Measurements from ENCODE around the gene CROCC2. TPM values are rescaled to one million over a fixed set of nuclear protein-coding genes. Genes with fewer than 3 reads are reported as not detected.

The CROCC2 gene
- polyA plus RNA-seq, 2 of the 4 experiments (the other 2 are of a cell fraction) = not detected

- no peak for ATAC-seq
- H3K4me2 ChIP-seq = no peak overlapping the region
- no peak overlapping the region for H3K27ac ChIP-seq
- TF ChIP-seq CBX8 (IDR thresholded peaks at IDR 0.05) (no peak), RARB (CRISPR knock-in tag; IDR thresholded peaks at IDR 0.05) (no peak), TFCP2L1 (CRISPR knock-in tag; IDR thresholded peaks at IDR 0.05) (no peak), NPAS2 (CRISPR knock-in tag; IDR thresholded peaks at IDR 0.05; ENCODE audit: borderline replicate concordance) (no peak), EHMT2 (IDR thresholded peaks at IDR 0.05; ENCODE audit: low read depth) (no peak), ZFP36 (IDR thresholded peaks at IDR 0.05; ENCODE audit: borderline replicate concordance, partially characterized antibody) (no peak), POLR2AphosphoS2 (conservative IDR thresholded peaks at IDR 0.05; ENCODE audit: low read length) (no peak), EP300 (IDR thresholded peaks at IDR 0.05) (no peak), FOXS1 (CRISPR knock-in tag; IDR thresholded peaks at IDR 0.05) (no peak), PBX3 (IDR thresholded peaks at IDR 0.05) (no peak), RAD21 (conservative IDR thresholded peaks at IDR 0.05 in 1 of 2, IDR thresholded peaks at IDR 0.05 in 1 of 2) (no peak), SREBF2 (IDR thresholded peaks at IDR 0.05) (no peak), CEBPB (IDR thresholded peaks at IDR 0.05) (no peak), ZC3H11A (IDR thresholded peaks at IDR 0.05) (no peak), ESRRA (IDR thresholded peaks at IDR 0.05; ENCODE audit: borderline replicate concordance, low read length) (no peak)
- TF ChIP-seq, protein P1, sequence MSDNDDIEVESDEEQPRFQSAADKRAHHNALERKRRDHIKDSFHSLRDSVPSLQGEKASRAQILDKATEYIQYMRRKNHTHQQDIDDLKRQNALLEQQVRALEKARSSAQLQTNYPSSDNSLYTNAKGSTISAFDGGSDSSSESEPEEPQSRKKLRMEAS (IDR thresholded peaks at IDR 0.05) = no peak
- TF ChIP-seq, protein P2, sequence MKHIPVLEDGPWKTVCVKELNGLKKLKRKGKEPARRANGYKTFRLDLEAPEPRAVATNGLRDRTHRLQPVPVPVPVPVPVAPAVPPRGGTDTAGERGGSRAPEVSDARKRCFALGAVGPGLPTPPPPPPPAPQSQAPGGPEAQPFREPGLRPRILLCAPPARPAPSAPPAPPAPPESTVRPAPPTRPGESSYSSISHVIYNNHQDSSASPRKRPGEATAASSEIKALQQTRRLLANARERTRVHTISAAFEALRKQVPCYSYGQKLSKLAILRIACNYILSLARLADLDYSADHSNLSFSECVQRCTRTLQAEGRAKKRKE (CRISPR knock-in tag; IDR thresholded peaks at IDR 0.05; ENCODE audit: low read depth) = no peak
- DNase-seq (ENCODE audit: low read depth in 1 of 2, low spot score in 1 of 2) = no peak
- ChIA-PET CTCF (interaction anchor here (0.5 to 2.5 kb wide), 4 partner anchors 25 to 61 kb away, joined by 3 to 8 read pairs (median 4); no protein-coding TSS in a partner anchor), POLR2A (no interaction called here)
- H3K9me3 ChIP-seq = no peaks in the 10 kb centered on the region
- no peak overlapping the region for H3K4me3 ChIP-seq
- 0 out of 3 replicates have a peak, but pooled peaks cover 4% of the 10 kb centered on the region for H3K4me1 ChIP-seq
- WGBS (ENCODE audit: missing lambda C conversion rate) = 70% methylated on average over 8 of the region's 19 CpGs
- FAIRE-seq = no peak
Observed at GRCh38 chr2:240958366-240959213, 52.5 kb downstream of the CROCC2 start.

- Histone ChIP-seq H3K9me3 (no peaks in the 10 kb centered on the region), H3K27ac (no peak overlapping the region), H3K4me1 (0 out of 3 replicates have a peak, but pooled peaks cover 4% of the 10 kb centered on the region), H3K4me3 (no peak overlapping the region), H3K4me2 (no peak overlapping the region)
- DNase-seq (ENCODE audit: low read depth in 1 of 2, low spot score in 1 of 2) (no peak), ATAC-seq (no peak; a peak in 1 of 6 replicates), FAIRE-seq (no peak)
- 79% methylated on average over 8 of the region's 15 CpGs for WGBS (ENCODE audit: missing lambda C conversion rate)
- POLR2A ChIA-PET = no interaction called here
- TF ChIP-seq SREBF2 (IDR thresholded peaks at IDR 0.05) (no peak), ESRRA (IDR thresholded peaks at IDR 0.05; ENCODE audit: borderline replicate concordance, low read length) (no peak)
- TF ChIP-seq, protein P3, sequence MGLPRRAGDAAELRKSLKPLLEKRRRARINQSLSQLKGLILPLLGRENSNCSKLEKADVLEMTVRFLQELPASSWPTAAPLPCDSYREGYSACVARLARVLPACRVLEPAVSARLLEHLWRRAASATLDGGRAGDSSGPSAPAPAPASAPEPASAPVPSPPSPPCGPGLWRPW (IDR thresholded peaks at IDR 0.05) = no peak
- CTCF ChIA-PET = interaction anchor here (0.5 to 2.5 kb wide), 4 partner anchors 24 to 108 kb away, joined by 3 to 8 read pairs (median 3); no protein-coding TSS in a partner anchor
Observed at GRCh38 chr2:240959214-240959940, 53.2 kb downstream of the CROCC2 start.

GRCh38 chr2:240959941-240960308 lies 53.8 kb downstream of the CROCC2 start:
- POLR2A ChIA-PET = no interaction called here
- Histone ChIP-seq H3K4me3 (no peak overlapping the region), H3K4me1 (0 out of 3 replicates have a peak, but pooled peaks cover 4% of the 10 kb centered on the region), H3K27ac (no peak overlapping the region), H3K4me2 (no peak overlapping the region), H3K9me3 (no peaks in the 10 kb centered on the region)
- FAIRE-seq (no peak), ATAC-seq (no peak), DNase-seq (ENCODE audit: low read depth in 1 of 2, low spot score in 1 of 2) (no peak)
- WGBS (ENCODE audit: missing lambda C conversion rate) = 71% methylated on average over 9 of the region's 14 CpGs
- no peak for TF ChIP-seq RARB (CRISPR knock-in tag; IDR thresholded peaks at IDR 0.05)
- CTCF ChIA-PET = interaction anchor here (1.1 to 2.5 kb wide), 3 partner anchors 23 to 108 kb away, joined by 3 to 8 read pairs (median 3); no protein-coding TSS in a partner anchor
